Fibroblast of the conjunctiva (primary cell): ENCODE measurements around the gene PPP1R14D.
A peak's percentile ranks its signal among the peaks of the same experiment; 100 is the strongest.

ENCODE experiments used
- DNase-seq: peaks from one replicate; pipeline ENCODE4 v3.0.0-alpha.2; 2010; ENCODE audit warnings: low read depth

Gene PPP1R14D

DNA sequence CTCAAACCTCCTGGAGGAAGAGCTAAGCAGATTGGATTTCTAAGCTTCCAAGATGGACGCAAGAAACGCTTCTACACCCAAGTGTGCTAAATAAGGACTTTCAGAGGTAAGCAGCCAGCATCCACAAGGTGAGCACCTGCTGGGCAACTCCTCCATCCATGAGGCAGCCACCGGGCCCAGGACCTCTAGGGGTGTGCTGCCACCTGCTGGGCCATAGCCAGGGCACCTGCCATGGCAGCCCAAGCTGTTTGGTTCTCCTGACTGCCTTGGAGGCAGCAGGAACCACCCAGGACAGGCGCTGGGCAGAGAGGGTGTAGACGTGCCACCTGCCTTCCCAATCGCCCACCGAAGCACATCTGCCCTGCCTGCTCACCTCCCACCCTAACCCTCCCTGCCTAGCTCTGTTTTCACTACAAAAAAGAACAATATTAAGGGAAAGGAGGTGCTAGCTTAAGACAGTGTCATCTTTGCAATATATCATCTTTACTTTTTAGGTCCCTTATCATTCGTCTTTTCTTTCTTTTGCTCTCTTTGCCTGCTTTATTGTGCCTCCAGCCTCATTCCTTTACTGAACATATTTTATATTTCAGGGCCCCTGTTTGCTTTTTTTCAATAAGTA is 45.8 kb downstream of the PPP1R14D start:
- no peak for DNase-seq

DNA sequence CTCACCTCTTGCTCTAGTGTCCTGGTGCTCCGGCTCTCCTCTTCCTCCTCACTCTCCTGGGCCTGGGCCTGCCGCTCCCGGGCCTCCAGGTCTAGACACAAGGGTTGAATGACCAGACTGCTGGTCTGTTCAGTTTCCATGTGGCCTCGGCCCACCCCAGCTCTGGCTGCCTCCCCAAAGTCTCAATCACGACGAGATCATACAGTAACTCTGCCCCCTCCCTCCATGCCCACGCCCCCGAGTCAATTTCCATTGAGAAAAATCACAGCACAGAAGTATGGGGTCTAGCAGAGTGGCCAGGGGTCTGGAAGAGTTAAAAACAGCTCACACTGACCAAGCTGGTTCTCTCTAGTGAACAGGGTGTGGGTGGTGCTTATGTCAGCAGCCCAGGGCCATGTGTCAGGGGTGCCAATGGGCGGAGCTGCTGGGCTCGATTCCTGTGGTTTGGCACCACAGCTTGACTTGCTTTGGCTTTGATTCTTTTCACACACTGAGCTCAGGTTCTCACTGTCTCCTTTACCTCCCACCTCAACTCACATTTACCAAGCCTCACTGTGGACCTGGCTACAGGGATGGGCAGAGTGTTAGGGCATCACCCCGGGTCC is 51.9 kb downstream of the PPP1R14D start:
- peak; percentile 48 for DNase-seq

DNA sequence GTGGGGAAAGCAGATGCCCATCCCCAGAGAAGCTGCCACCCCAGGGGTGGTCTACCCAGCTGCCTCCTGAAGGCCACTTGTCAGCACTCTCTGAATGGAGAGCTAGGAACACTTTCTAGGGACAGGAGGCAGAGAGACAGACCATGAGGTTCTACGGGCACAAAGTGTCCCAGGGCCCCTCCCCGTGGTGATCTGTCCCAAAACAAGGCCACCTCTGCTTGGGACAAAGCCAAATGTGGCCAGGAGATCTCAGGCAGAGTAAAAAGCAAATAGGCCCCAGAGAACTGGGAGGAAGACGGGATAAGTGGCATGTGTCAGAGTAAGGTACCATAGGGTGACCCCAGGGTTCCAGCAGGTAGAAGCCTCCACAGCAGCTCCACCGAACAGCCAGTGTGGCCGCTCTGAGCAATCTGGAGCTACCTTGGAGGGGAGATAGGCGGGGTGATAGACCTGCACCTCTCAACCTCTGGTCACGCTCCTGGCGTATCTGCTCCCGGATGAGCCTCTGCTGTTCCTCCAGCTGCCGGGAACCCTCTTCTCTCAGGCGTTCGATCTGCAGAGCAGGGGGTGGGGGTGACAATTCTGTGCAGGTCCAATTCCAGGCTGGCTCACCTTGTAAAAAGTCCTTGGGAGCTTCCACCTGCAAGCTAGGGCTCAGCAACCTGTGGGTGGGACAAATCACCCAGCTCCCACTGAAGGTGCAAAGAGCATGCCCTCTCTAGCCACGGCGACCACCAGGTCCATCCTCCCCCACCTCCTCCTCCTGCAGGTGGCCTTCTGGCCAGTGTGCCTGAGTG is 52.6 kb downstream of the PPP1R14D start:
- no peak for DNase-seq

DNA sequence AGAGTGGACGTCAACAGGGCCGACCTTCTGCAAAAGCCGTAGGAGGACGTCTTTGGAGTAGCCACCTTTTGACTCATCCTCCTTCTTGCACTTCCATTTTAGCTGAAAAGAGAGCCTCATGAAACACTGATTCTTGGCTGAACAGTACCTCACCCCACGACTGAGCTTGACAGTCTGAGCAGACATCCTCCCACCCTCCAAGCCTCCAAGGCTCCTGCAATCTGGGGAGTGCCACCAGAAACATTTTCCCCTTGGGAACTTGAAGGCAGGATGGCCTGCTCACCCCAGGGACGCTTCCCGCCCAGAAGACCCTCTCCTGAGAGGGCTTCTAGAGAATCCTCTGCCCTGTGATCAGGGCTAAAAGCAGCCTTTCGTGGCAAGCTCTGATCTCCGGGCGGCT is 53.5 kb downstream of the PPP1R14D start:
- no peak for DNase-seq

DNA sequence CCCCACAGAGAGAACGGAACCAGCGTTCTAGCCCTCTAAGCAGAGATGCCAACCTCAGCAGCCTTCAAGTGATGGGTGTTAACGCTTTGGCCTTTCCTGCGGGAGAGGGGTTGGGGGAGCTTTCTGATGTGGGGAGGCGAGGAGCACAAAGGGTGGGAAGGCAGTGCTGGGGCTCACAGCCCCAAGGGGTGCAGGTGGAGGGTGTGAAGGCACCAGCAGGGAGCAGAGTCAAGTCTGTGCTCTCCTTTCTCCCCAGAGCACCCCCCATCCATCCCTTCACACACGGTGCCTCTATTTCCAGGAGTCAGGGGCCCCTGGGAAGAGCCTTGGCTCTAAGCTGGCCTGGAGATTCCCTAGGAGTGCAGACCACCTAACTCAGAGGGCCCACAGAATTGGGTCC is 54.6 kb downstream of the PPP1R14D start:
- DNase-seq: no peak

DNA sequence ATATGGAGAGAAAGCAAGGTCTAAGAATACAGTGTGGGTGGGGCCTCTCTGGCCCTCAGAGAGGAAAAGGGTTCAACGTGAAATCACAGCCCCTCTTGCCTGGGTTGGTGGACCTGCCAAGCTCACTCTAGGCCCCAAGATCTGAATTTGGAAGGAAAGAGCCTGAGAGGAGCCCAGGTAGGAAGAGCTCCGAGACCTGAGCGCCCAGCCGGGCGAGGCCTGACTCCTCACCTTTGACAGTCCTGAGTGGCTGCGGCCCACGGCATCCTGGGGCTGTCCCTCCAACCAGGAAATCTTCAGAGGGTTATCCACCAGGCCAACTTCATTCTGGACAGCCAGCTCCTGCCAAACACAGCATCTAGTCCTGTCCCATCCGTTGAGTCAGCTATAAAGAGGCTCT is 55.0 kb downstream of the PPP1R14D start:
- DNase-seq: no peak

DNA sequence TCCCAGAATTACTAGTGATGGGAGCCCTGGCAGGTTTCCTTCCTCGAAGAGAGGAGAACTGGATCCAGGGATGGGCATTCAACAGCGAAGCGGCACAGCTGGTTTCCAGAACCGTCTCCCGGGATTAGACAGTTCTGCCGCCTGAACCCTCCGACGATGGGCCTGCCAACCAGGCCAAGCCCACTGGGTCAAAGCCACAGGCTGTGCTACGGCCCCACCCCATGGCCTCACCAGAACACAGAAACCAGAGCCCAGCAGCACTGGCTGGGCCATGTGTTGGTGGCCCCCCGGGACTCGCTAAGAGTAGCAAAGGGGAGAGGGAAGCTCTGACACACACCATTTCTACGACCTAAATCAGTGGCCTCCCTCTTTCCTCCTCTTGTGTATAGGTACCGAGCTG is 56.5 kb downstream of the PPP1R14D start:
- DNase-seq: no peak

DNA sequence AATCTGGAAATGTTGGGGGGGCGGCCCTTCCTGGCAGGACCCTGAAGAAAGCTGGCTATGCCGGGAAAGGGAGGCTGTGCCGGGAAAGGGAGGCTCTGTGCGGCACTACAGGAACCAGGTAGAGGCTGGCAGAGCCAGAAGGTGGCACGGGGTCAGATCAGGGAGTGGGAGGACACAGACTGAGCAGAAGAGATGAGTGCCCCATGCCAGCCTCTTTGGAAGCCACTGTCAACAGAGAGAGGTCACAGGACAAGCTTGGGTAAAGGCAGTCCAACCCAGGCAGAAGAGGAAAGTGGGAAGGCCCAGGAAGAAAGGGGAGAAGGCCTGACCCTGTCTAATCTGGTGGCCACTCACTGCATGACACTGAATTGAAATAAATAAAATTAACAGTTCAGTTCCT is 57.3 kb downstream of the PPP1R14D start:
- no peak for DNase-seq

DNA sequence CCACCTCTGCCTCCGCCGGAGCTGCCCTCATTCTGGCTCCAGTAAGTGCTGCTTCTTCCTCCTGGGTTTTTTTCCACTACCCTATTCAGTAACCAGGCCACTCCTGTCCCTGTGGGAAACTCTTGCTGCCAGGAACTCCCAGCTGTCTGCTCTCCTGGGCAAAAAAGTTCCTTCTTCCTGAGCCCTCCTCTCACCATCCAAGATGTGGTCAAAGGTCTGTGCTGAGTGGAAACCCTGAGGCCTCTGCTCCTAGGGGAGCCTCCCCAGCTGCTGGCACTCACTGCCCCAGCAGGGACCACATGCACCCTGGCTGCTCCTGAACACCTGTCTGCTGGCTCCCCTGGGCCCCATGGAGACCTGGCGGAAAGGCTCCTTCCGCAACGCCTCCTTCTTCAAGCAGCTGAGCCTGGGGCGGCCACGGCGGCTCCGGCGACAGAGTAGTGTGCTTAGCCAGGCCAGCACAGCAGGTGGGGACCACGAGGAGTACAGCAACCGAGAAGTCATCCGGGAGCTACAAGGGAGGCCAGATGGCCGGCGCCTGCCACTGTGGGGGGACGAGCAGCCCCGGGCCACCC is 58.3 kb downstream of the PPP1R14D start:
- no peak for DNase-seq

DNA sequence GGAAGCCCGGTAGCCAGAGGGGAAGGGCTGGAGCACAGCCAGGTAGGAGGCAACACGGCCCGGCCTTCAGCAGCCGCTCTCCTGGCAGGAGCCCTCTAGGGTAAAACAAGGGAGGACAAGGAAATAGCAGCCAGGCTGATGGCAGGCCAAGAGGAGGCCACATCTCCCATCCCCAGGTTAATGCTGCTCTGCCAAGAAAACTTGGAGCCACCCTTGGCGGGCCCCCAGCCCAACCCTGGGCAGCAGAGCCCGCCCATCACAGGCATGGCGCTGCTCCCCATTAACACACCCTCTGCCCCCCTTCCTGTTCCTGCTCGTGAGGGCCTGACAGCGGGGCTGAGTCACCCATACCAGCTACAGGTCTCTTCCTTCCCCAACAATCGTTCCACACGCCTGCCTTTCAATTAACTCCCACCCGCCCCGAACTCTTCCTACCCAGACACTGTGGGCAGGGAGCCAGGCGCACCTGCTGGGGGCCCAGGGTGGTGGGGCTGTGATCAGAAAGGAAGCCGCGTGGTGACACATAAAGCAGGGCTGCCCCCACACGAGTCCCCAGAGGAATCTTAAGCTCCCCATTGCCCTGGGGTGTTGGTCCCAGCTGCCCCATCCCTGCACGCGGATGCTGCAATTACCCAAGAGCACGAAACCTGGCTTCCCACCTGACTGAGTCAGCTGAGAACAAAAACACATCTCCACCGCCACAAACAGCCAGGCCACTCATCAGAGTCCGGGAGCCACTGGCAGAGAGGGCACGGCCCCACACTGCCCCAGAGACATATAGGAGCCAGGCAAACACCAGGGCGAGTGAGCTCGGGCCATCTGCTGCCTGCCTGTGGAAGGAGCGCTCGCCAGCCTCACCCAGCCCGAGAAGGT is 59.0 kb downstream of the PPP1R14D start, which contains the start of gene C15orf62:
Gene C15orf62 (plus strand): TSS at position 707 of the 873 bp plus-strand sequence. CDS start 516 bp downstream, outside the sequence.
- no peak for DNase-seq

DNA sequence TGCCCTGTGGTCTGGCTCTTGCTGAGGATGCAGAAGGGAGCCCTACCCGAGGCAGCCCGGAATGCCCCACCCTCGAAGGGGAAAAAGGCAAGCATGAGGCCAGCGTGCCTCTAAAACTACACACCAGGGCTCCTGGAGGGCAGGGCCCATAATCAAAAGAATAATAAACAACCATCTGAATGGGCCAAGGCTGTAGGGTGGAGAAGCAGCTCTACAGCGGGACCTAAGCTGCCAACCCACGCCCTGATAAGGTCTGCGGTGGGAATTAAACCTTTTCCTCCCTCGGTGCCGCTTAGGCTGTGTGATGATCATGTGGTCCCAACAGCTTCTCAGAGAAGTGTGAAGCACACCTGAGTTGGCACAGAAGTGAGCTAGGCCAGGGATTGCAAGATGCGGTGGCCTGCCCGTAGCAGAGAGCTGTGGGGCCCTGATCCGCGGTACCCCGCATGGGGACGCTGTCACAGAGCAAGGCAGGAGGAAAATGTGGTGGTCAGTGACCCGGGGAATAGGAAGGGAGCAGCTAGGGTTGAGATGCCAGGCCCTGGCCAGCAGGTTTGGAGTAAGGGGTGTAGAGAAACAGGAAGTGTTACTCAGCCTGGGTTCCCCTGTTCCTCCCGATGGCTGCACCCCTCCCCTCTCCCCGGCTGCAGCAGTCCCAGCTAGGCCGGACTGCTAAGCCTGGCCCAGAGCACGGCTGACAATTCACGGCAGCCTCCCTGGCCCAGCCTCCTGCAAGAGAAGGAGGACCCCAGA is 59.8 kb downstream of the PPP1R14D start:
- no peak for DNase-seq

DNA sequence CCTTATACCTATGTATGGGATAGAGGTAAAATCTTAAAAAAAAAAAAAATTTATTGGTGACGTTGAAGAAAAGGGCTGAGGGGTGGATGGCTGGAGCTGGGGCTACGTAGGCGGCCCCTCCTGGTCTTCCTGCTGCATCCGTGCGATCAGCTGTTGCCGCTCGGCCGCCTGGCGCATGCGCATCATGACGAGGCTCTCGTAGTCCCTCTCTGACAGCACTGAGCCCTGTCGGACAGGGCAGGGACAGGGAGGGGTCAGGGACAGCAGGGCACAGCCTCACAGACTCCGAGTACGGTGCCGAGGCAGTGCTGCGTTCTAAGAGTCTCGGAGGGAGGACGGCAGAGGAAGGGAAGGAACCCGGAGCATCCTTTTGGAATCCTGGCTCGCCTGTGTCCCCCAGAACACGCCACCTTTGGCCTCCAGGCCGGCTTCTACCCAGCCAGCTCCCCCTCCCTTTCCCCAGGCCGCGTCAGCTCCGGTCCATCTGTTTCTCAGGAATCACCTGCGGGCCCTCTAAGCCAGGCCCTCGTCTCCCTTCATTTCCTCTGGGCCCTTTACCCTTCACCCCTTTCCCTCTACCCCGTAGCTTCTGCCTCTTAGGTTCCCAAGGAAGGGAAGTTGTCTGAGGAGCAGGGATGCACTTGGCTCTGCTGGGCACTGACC is 60.5 kb downstream of the PPP1R14D start:
- no peak for DNase-seq

DNA sequence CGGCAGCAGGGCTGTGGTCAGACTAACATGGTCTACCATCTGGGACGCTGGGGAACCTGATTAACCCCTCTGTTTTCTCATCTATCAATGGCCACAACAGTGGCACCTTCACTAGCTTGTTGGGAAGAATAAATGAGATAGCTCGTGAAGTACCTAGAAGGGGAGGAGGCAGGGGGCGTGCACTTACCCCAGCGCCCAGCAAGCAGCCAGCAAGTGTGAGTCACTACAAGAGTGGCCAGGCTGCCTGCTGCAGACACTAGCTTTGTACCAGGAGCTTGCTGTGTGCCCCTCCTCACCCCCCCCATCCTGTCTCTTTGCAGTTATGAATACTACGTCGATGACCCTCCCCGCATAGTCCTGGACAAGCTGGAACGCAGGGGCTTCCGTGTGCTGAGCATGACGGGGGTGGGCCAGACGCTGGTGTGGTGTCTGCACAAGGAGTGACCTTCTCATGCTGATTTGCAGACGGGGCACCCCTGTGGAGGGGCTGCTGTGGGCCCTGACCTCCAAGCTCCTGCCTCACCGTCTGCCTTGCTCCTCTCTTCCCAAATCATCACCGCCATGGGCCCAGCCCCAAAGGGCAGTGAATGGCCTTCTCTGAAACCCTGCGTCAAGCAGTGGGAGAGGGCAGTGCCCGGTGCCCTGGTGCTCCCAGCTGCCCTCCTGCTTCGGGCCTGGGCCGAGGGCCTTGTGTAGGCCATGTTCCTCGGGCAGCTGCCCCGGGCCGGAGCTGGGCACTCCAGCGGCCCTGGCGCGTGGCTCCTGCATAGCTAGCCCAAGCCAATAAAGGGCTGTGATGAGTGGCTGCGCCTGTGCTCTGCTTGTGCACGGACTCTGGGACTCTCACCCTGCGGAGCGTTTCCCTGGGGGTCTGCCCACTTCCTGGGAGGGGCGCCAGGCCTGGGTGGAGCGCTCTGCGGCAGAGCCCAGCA is 61.3 kb downstream of the PPP1R14D start:
- no peak for DNase-seq

DNA sequence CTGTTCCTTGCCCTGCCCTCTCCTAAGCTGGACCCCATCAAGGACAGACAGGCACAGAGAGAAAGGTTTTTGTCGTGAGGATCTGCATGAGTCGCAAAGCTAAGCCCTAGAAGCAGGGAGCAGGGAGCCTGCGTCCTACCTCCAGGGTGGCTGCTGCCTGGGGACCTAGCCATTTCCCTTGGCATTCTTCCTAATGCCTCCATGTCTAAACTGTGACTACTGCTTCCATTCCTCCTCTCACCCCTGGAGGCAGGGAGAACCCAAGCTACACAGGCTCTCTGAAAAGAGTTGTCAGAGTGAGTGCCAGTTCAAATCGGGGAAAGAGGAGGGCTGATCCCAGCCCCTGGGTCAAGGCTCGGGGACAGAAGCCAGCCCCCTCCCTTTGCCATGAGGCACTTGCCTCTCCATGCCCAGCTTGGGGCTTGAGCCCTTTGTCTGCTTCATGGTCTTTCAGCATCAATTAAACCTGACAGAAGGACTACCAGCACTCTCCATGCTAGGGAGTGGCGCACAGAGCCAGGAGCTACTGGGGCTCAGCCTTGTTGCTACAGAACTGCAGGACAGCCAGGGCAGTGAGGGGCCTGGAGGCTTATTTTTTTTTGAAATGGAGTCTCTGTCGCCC is 62.2 kb downstream of the PPP1R14D start:
- no peak for DNase-seq
